HG03571 (cell line): Measurements from ENCODE around the gene ADAT1.
"Not testable (repeated sequence)": the region's sequence is repeated elsewhere in the genome, so short reads cannot be mapped to it uniquely, and the experiment has no call there.

ENCODE experiments used
- ATAC-seq: cut with Tn5 transposase; IDR thresholded peaks from one replicate; pipeline ENCODE4 v1.9.1; 2021; ENCODE audit not compliant: unreplicated experiment

The ADAT1 gene

GRCh38 chr16:75620326-75621169, 2.5 kb downstream of the ADAT1 start:
- ATAC-seq: no peak

GRCh38 chr16:75618780-75619179, 4.3 kb downstream of the ADAT1 start:
- no peak for ATAC-seq

GRCh38 chr16:75617121-75617520, 6.0 kb downstream of the ADAT1 start:
- ATAC-seq: no peak

GRCh38 chr16:75616521-75617010, 6.5 kb downstream of the ADAT1 start:
- ATAC-seq: no peak

- ATAC-seq: no peak
Measured at GRCh38 chr16:75615619-75616018, 7.5 kb downstream of the ADAT1 start.

GRCh38 chr16:75614066-75614897, 8.8 kb downstream of the ADAT1 start:
- ATAC-seq: no peak

- no peak for ATAC-seq
Measured at GRCh38 chr16:75606507-75606906, 16.6 kb downstream of the ADAT1 start.

- no peak for ATAC-seq
Measured at GRCh38 chr16:75603241-75603640, 19.8 kb downstream of the ADAT1 start.

GRCh38 chr16:75599452-75600277, 23.4 kb downstream of the ADAT1 start:
- ATAC-seq: no peak

GRCh38 chr16:75593825-75594820, 29.0 kb downstream of the ADAT1 start:
- no peak for ATAC-seq

GRCh38 chr16:75593308-75593707, 29.8 kb downstream of the ADAT1 start:
- ATAC-seq: no peak

GRCh38 chr16:75591927-75592326, 31.2 kb downstream of the ADAT1 start:
- ATAC-seq: not testable (repeated sequence)

- ATAC-seq: no peak
Measured at GRCh38 chr16:75590920-75591843, 31.9 kb downstream of the ADAT1 start.

- no peak for ATAC-seq
Measured at GRCh38 chr16:75589306-75589705, 33.8 kb downstream of the ADAT1 start.

GRCh38 chr16:75588716-75589115, 34.4 kb downstream of the ADAT1 start:
- no peak for ATAC-seq

- ATAC-seq: no peak
Measured at GRCh38 chr16:75584108-75584507, 39.0 kb downstream of the ADAT1 start.

- no peak for ATAC-seq
Measured at GRCh38 chr16:75579281-75579834, 43.7 kb downstream of the ADAT1 start.

- ATAC-seq: no peak
Measured at GRCh38 chr16:75578725-75579124, 44.4 kb downstream of the ADAT1 start.
